ENCODE measurements around the gene COX7A2L. TPM values are rescaled to one million over a fixed set of nuclear protein-coding genes. Genes with fewer than 3 reads are reported as not detected.

COX7A2L gene
- total RNA-seq, 1 donor from 2014 or later = 85.7 TPM

DNA sequence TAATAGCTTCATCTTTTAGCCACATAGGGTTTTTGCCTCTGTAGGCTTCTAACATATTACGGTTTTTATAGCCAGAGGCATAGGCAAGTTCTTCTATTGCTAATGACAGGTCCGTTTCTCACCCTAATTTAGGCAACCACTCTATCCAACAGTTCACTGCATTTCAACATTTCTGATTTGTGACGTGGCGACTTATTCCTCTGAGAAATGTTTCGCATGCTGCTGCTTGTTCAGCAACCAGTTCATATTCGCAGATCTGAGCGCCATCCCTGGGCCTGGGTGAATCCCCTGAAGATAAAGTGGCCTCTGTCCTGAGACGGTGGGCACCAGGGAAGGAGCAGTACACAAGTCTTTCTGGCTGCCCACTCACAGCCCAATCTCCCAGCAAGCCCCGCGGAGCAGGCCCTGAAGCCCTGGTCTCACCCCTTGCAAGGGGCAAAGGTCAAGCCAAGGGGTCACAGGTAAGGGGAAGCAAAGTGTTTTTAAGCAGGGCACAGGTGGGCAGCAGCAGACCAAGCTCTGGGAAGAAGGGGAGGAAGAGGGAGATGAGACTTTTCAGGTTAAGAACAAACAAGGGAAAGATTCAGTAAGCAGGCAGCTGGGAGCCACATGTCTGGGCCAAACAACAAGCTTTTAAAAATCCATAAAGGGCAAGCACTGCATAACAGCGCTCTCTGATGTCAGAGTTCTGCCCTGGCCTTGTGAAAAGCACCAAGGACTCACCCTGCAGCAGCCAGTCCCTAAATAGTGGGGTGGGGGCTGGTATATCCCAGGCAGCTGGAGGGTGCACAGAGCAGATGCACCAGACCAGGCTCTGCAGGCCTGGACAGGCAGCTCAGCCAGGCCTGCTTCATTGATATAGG lies 10.8 kb upstream of the COX7A2L start:
- Mint-ChIP-seq H3K4me1 (ENCODE audit: low read depth) (peaks cover 39% of the 10 kb centered on the region), H3K9me3 (ENCODE audit: low read depth) (no peaks in the 10 kb centered on the region), H3K36me3 (ENCODE audit: insufficient read depth) (no peaks in the 10 kb centered on the region), H3K4me3 (ENCODE audit: low read depth) (no peak overlapping the region), H3K27me3 (peaks cover 2% of the 10 kb centered on the region), H3K27ac (peak overlapping the region; percentile 86)
- no peak for DNase-seq (ENCODE audit: low spot score, unreplicated experiment)
- TF ChIP-seq, protein P1, sequence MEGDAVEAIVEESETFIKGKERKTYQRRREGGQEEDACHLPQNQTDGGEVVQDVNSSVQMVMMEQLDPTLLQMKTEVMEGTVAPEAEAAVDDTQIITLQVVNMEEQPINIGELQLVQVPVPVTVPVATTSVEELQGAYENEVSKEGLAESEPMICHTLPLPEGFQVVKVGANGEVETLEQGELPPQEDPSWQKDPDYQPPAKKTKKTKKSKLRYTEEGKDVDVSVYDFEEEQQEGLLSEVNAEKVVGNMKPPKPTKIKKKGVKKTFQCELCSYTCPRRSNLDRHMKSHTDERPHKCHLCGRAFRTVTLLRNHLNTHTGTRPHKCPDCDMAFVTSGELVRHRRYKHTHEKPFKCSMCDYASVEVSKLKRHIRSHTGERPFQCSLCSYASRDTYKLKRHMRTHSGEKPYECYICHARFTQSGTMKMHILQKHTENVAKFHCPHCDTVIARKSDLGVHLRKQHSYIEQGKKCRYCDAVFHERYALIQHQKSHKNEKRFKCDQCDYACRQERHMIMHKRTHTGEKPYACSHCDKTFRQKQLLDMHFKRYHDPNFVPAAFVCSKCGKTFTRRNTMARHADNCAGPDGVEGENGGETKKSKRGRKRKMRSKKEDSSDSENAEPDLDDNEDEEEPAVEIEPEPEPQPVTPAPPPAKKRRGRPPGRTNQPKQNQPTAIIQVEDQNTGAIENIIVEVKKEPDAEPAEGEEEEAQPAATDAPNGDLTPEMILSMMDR (IDR thresholded peaks at IDR 0.05; ENCODE audit: unreplicated experiment) = no peak

DNA sequence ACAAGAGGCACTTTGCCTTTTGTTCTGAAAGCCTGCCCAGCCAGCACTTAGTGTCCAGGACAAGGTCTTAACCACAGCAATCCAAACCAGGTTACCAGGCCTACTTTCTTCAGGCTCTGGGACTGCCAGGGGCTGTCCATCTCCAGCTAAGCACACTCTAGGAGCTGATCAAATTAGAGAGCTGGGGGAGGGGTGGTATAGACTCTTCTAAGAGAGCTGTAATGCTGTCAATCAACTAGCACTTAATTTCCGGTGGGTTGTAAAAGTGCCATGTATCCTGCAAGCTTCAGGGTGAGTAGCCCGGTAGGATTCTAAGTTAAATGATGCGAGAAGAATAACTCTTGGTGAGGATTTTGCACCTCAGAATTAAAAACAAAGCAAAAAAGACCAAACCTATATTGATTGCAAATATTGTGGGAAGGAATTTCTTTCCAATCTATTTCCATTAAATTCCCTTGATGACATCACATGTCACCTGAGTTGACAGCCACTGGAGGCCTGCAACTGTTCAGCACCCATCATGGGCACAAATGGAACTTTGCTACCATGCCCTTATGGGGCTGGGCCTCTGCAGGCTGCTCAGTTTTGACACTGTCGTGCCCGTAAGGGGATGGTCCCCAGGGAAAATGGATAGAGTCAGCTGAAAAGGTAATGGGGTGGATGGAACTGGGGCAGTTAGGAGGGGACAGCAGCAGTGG lies 8.7 kb upstream of the COX7A2L start:
- Mint-ChIP-seq H3K36me3 (ENCODE audit: insufficient read depth) (no peaks in the 10 kb centered on the region), H3K27ac (peak overlapping the region; percentile 64), H3K9me3 (ENCODE audit: low read depth) (no peaks in the 10 kb centered on the region), H3K4me1 (ENCODE audit: low read depth) (peaks cover 39% of the 10 kb centered on the region), H3K4me3 (ENCODE audit: low read depth) (no peak overlapping the region), H3K27me3 (peaks cover 2% of the 10 kb centered on the region)
- no peak for DNase-seq (ENCODE audit: low spot score, unreplicated experiment)
- TF ChIP-seq, protein P1 (IDR thresholded peaks at IDR 0.05; ENCODE audit: unreplicated experiment) = no peak

DNA sequence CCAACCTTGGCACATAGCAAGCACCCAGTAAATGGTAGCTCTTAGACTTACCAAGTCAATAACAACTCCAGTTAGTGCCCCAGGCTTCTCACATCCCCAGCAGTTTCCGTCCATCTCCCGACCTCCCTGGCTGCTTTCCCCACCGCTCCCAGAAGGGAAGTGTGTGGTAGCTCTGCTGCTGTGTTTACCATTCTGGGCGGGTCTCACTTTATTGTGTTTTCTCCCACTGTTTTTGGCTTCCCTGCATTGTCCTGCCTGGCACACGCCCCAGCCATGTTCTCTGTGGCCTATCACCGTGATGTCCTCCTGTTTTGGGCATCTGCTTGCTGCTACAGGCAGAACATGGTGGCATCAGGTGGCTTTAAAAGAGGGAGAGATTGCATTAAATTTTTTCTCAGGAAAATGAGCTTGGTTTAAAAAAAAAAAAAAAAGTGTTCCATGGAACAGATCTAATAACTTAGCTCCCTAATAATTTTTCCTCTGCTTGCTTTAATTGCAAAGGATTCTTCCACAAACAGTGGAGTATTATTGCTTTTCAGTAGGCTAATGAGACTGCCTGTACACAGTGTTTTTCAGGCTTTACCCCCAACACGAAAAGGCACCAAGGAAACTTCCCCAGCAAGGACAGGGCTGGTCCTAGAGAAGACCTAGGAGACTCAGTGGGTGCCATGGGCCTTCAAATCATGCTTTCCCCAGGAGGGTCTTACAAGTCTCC lies 8.0 kb upstream of the COX7A2L start:
- TF ChIP-seq, protein P1 (IDR thresholded peaks at IDR 0.05; ENCODE audit: unreplicated experiment) = no peak
- peaks cover 35% of the 10 kb centered on the region for H3K4me1 Mint-ChIP-seq (ENCODE audit: low read depth)
- H3K27me3 Mint-ChIP-seq = peaks cover 2% of the 10 kb centered on the region
- H3K36me3 Mint-ChIP-seq (ENCODE audit: insufficient read depth) = no peaks in the 10 kb centered on the region
- no peak overlapping the region for H3K4me3 Mint-ChIP-seq (ENCODE audit: low read depth)
- H3K27ac Mint-ChIP-seq = peak overlapping the region; percentile 56
- H3K9me3 Mint-ChIP-seq (ENCODE audit: low read depth) = no peaks in the 10 kb centered on the region
- DNase-seq (ENCODE audit: low spot score, unreplicated experiment) = no peak

DNA sequence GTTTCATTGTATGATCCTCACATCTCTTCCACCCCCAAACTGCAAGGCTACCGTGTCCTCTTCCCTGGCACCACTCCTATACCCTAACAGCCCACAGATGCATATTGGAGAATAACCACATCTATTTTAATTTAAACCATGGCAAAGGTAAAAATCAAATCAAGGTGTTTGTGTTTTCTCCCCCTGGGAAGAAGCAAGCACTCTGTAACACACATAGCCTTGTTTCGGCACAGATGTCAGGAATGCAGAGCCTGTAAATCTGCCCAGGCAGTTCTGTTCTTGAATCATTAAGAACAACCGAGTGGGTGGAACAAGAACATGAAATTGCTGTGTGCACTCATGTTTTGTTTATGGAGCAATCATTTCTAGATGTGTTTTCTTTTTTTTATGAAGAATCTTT lies 6.8 kb upstream of the COX7A2L start:
- no peak for DNase-seq (ENCODE audit: low spot score, unreplicated experiment)
- Mint-ChIP-seq H3K4me3 (ENCODE audit: low read depth) (no peak overlapping the region), H3K4me1 (ENCODE audit: low read depth) (peaks cover 32% of the 10 kb centered on the region), H3K27ac (no peak overlapping the region), H3K36me3 (ENCODE audit: insufficient read depth) (no peaks in the 10 kb centered on the region), H3K27me3 (peaks cover 2% of the 10 kb centered on the region), H3K9me3 (ENCODE audit: low read depth) (no peaks in the 10 kb centered on the region)
- TF ChIP-seq, protein P1 (IDR thresholded peaks at IDR 0.05; ENCODE audit: unreplicated experiment) = no peak

DNA sequence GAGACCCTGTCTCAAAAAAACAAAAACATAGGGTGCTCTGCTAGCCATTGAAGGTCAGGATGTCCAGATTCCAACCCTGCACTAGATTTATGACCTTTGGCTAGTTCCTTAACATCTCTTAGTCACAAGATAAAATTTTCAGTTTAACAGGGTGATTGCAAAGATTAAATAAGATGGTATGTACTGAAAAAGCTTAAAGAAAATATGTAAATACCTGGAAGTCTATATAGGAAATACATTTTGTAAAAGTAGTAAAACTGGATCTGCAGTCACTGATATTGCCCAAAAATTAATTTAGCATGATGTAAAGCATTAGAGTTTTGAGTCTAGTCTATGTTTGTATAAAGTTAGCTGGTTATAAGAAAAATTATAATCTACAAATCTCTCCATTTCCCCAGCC lies 5.4 kb upstream of the COX7A2L start:
- DNase-seq (ENCODE audit: low spot score, unreplicated experiment) = no peak
- H3K4me1 Mint-ChIP-seq (ENCODE audit: low read depth) = peaks cover 26% of the 10 kb centered on the region
- H3K27me3 Mint-ChIP-seq = peaks cover 2% of the 10 kb centered on the region
- no peak overlapping the region for H3K27ac Mint-ChIP-seq
- no peak overlapping the region for H3K4me3 Mint-ChIP-seq (ENCODE audit: low read depth)
- TF ChIP-seq, protein P1 (IDR thresholded peaks at IDR 0.05; ENCODE audit: unreplicated experiment) = no peak
- no peaks in the 10 kb centered on the region for H3K36me3 Mint-ChIP-seq (ENCODE audit: insufficient read depth)
- no peaks in the 10 kb centered on the region for H3K9me3 Mint-ChIP-seq (ENCODE audit: low read depth)

All from progenitor cell of endocrine pancreas (in vitro differentiated cells).